Chondrocyte (in vitro differentiated cells): ENCODE data around the gene CRIM1. TPM values are rescaled to one million over a fixed set of nuclear protein-coding genes. Genes with fewer than 3 reads are reported as not detected.
A peak's percentile ranks its signal among the peaks of the same experiment; 100 is the strongest.

ENCODE experiments used
- DNase-seq: peaks from one replicate; pipeline ENCODE4 v3.0.0; 2021; ENCODE audit warnings: mixed read lengths, low spot score
- H3K27ac Mint-ChIP-seq: one replicate; pipeline ENCODE4 v1.8.0; 2021; ENCODE audit warnings: mild to moderate bottlenecking, moderate library complexity, mixed read lengths; ENCODE audit not compliant: unreplicated experiment
- H3K27me3 Mint-ChIP-seq: 2 replicates; pipeline ENCODE4 v1.8.0; 2021; ENCODE audit warnings: low read depth, mixed read lengths
- H3K36me3 Mint-ChIP-seq: 2 replicates; pipeline ENCODE4 v1.8.0; 2021; ENCODE audit warnings: low read depth, mixed read lengths
- H3K4me1 Mint-ChIP-seq: 2 replicates; pipeline ENCODE4 v1.8.0; 2021; ENCODE audit warnings: low read depth, mild to moderate bottlenecking, mixed read lengths
- H3K4me3 Mint-ChIP-seq: one replicate; pipeline ENCODE4 v1.8.0; 2021; ENCODE audit warnings: mild to moderate bottlenecking, moderate library complexity, mixed read lengths; ENCODE audit not compliant: unreplicated experiment
- H3K9me3 Mint-ChIP-seq: 2 replicates; pipeline ENCODE4 v1.8.0; 2021; ENCODE audit warnings: low read depth, mixed read lengths
- total RNA-seq: library from RNA; stranded (reverse); gene quantifications from 3 replicates; pipeline ENCODE4 v1.2.1, GENCODE V29; 2021
- TF ChIP-seq, protein P1 (sequence below): fragments of 200-600 bp; sonication (generic); IDR thresholded peaks from 2 replicates; pipeline ENCODE4 v1.5.0; 2021; ENCODE audit warnings: antibody characterized with exemption, mild to moderate bottlenecking, moderate library complexity

CRIM1 gene
- total RNA-seq, 1 donor from 2014 or later = 194 TPM

GRCh38 chr2:36572054-36572718, 216.6 kb downstream of the CRIM1 start:
- H3K36me3 Mint-ChIP-seq = peaks cover 17% of the 10 kb centered on the region
- no peak overlapping the region for H3K4me3 Mint-ChIP-seq
- peak overlapping the region; percentile 39 for H3K27ac Mint-ChIP-seq
- H3K27me3 Mint-ChIP-seq = no peaks in the 10 kb centered on the region
- DNase-seq = no peak
- TF ChIP-seq, protein P1, sequence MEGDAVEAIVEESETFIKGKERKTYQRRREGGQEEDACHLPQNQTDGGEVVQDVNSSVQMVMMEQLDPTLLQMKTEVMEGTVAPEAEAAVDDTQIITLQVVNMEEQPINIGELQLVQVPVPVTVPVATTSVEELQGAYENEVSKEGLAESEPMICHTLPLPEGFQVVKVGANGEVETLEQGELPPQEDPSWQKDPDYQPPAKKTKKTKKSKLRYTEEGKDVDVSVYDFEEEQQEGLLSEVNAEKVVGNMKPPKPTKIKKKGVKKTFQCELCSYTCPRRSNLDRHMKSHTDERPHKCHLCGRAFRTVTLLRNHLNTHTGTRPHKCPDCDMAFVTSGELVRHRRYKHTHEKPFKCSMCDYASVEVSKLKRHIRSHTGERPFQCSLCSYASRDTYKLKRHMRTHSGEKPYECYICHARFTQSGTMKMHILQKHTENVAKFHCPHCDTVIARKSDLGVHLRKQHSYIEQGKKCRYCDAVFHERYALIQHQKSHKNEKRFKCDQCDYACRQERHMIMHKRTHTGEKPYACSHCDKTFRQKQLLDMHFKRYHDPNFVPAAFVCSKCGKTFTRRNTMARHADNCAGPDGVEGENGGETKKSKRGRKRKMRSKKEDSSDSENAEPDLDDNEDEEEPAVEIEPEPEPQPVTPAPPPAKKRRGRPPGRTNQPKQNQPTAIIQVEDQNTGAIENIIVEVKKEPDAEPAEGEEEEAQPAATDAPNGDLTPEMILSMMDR = no peak
- H3K4me1 Mint-ChIP-seq = peaks cover 32% of the 10 kb centered on the region
- H3K9me3 Mint-ChIP-seq = no peaks in the 10 kb centered on the region

DNA sequence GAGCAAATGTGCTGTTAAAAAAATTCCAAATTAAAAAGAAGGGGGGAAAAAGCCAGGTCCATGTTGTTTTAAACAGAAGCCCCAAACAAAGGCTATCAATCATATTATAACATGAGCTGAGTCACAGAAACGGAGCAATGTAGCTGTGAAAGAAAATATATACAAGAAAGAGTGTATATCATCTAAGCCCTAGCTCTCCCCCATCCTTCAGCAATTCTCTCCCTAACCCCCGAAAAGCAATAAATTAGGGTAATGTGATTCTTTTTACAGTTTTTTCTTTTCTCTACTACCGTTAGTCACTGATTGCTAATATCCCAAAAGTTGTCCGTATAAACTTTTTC, 217.1 kb downstream of the CRIM1 start:
- peaks cover 18% of the 10 kb centered on the region for H3K36me3 Mint-ChIP-seq
- TF ChIP-seq, protein P1 = no peak
- no peaks in the 10 kb centered on the region for H3K27me3 Mint-ChIP-seq
- H3K4me3 Mint-ChIP-seq = no peak overlapping the region
- no peak overlapping the region for H3K27ac Mint-ChIP-seq
- H3K9me3 Mint-ChIP-seq = no peaks in the 10 kb centered on the region
- peaks cover 28% of the 10 kb centered on the region for H3K4me1 Mint-ChIP-seq
- no peak for DNase-seq

GRCh38 chr2:36573165-36573564, 217.6 kb downstream of the CRIM1 start:
- TF ChIP-seq, protein P1 = no peak
- Mint-ChIP-seq H3K36me3 (peaks cover 23% of the 10 kb centered on the region), H3K9me3 (no peaks in the 10 kb centered on the region), H3K27ac (no peak overlapping the region), H3K4me3 (no peak overlapping the region), H3K27me3 (no peaks in the 10 kb centered on the region), H3K4me1 (peaks cover 23% of the 10 kb centered on the region)
- DNase-seq = no peak

- TF ChIP-seq, protein P1 = no peak
- Mint-ChIP-seq H3K4me3 (no peak overlapping the region), H3K27me3 (no peaks in the 10 kb centered on the region), H3K27ac (no peak overlapping the region), H3K9me3 (no peaks in the 10 kb centered on the region), H3K36me3 (peaks cover 34% of the 10 kb centered on the region), H3K4me1 (peaks cover 10% of the 10 kb centered on the region)
- no peak for DNase-seq
Observed at GRCh38 chr2:36574560-36574959, 219.0 kb downstream of the CRIM1 start.

DNA sequence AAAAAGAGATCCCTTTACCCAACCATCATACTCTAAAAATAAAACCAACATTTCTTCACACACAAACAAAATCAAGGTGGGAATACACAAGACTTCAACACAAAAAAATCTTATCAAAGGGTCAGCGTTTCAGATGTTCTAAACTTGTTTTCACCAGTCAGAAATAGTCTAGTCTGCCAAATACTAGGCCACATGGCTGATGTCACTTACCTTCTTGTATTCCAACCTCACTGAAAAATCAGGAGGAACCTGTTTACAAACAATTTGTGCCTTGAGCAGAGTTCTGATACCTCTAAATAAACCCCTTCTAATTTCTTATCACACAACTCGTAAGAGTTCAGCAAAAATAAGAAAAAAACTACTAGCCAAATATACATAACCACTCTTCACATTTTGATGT, 222.3 kb downstream of the CRIM1 start:
- Mint-ChIP-seq H3K4me3 (no peak overlapping the region), H3K27ac (no peak overlapping the region), H3K9me3 (no peaks in the 10 kb centered on the region), H3K4me1 (peaks cover 10% of the 10 kb centered on the region), H3K27me3 (no peaks in the 10 kb centered on the region), H3K36me3 (peaks cover 42% of the 10 kb centered on the region)
- no peak for DNase-seq
- TF ChIP-seq, protein P1 = no peak
